Osteoblast (primary cell): ENCODE measurements around the gene LOX. TPM values are rescaled to one million over a fixed set of nuclear protein-coding genes. Genes with fewer than 3 reads are reported as not detected.

Experiments
- DNase-seq: peaks from one replicate; pipeline ENCODE4 v3.0.0; 2011; ENCODE audit warnings: low spot score, mixed read lengths; ENCODE audit not compliant: insufficient read length; ENCODE audit errors: missing footprints
- H2AFZ ChIP-seq: 2 replicates; pipeline ENCODE4 v1.6.0; 2011; ENCODE audit warnings: mild to moderate bottlenecking, low read length
- H3K27ac ChIP-seq: 2 replicates; pipeline ENCODE4 v1.5.1; 2011; ENCODE audit warnings: mild to moderate bottlenecking, low read depth, low read length, moderate library complexity
- H3K27me3 ChIP-seq: 2 replicates; pipeline ENCODE4 v1.6.0; 2012; ENCODE audit warnings: mild to moderate bottlenecking, control low read depth, inconsistent platforms, low read length, moderate library complexity; ENCODE audit not compliant: insufficient read depth
- H3K36me3 ChIP-seq: 2 replicates; pipeline ENCODE4 v1.5.1; 2011; ENCODE audit warnings: mild to moderate bottlenecking, low read length, control low read depth, moderate library complexity; ENCODE audit not compliant: insufficient read depth
- H3K4me1 ChIP-seq: 2 replicates; pipeline ENCODE4 v1.5.1; 2011; ENCODE audit warnings: mild to moderate bottlenecking, low read length, control low read depth, moderate library complexity; ENCODE audit not compliant: insufficient read depth
- H3K4me2 ChIP-seq: 2 replicates; pipeline ENCODE4 v1.6.0; 2011; ENCODE audit warnings: mild to moderate bottlenecking, low read length; ENCODE audit not compliant: insufficient read depth
- H3K4me3 ChIP-seq: fragments of 200-600 bp; sonication (generic); 3 replicates; pipeline ENCODE4 v1.5.1; 2012; ENCODE audit warnings: mild to moderate bottlenecking, low read length, inconsistent platforms; ENCODE audit not compliant: insufficient read depth
- H3K79me2 ChIP-seq: 2 replicates; pipeline ENCODE4 v1.6.0; 2012; ENCODE audit warnings: mild to moderate bottlenecking, low read length, control low read depth, inconsistent platforms; ENCODE audit not compliant: insufficient read depth
- H3K9me3 ChIP-seq: 2 replicates; pipeline ENCODE4 v1.5.1; 2011; ENCODE audit warnings: low read depth, low read length, control low read depth
- H4K20me1 ChIP-seq: 2 replicates; pipeline ENCODE4 v1.6.0; 2012; ENCODE audit warnings: mild to moderate bottlenecking, low read length, control low read depth; ENCODE audit not compliant: insufficient read depth
- CTCF ChIP-seq: IDR thresholded peaks from 2 replicates; pipeline ENCODE4 v1.5.1; 2011; ENCODE audit warnings: mild to moderate bottlenecking, low read depth, low read length, moderate library complexity; ENCODE audit errors: extremely low read depth
- total RNA-seq: library from RNA; depleted of rRNA; stranded (reverse); fragments of >200 nt; gene quantifications from 2 replicates; pipeline ENCODE4 v1.2.3, GENCODE V29; 2012

LOX gene
- total RNA-seq, 1 donor, result 317 TPM

GRCh38 chr5:122121479-122122465 lies 43.7 kb upstream of the LOX start:
- Histone ChIP-seq H3K27ac (no peak overlapping the region), H2AFZ (no peak overlapping the region), H3K27me3 (no peaks in the 10 kb centered on the region), H3K36me3 (no peaks in the 10 kb centered on the region), H3K4me3 (no peak overlapping the region), H3K9me3 (no peaks in the 10 kb centered on the region), H4K20me1 (no peaks in the 10 kb centered on the region), H3K79me2 (no peaks in the 10 kb centered on the region), H3K4me1 (peaks cover 13% of the 10 kb centered on the region), H3K4me2 (no peak overlapping the region)
- no peak for TF ChIP-seq CTCF
- DNase-seq, result no peak

- no peaks in the 10 kb centered on the region for H3K27me3 ChIP-seq
- DNase-seq, result no peak
- H3K4me2 ChIP-seq, result no peak overlapping the region
- no peaks in the 10 kb centered on the region for H4K20me1 ChIP-seq
- H3K4me3 ChIP-seq, result no peak overlapping the region
- H3K79me2 ChIP-seq, result no peaks in the 10 kb centered on the region
- no peaks in the 10 kb centered on the region for H3K36me3 ChIP-seq
- no peak for TF ChIP-seq CTCF
- no peaks in the 10 kb centered on the region for H3K9me3 ChIP-seq
- H3K4me1 ChIP-seq, result peaks cover 5% of the 10 kb centered on the region
- no peak overlapping the region for H2AFZ ChIP-seq
- H3K27ac ChIP-seq, result no peak overlapping the region
Observed at GRCh38 chr5:122120957-122121356, 42.9 kb upstream of the LOX start.

GRCh38 chr5:122120493-122120892 lies 42.4 kb upstream of the LOX start:
- no peak for TF ChIP-seq CTCF

GRCh38 chr5:122119205-122119604 lies 41.1 kb upstream of the LOX start:
- Histone ChIP-seq H3K4me3 (no peak overlapping the region), H3K4me2 (no peak overlapping the region), H2AFZ (no peak overlapping the region)

More at GRCh38 chr5:122120493-122120892, 42.4 kb upstream of the LOX start:
- H3K36me3 ChIP-seq, result no peaks in the 10 kb centered on the region
- no peaks in the 10 kb centered on the region for H3K79me2 ChIP-seq
- peaks cover under 1% of the 10 kb centered on the region for H3K4me1 ChIP-seq
- no peak overlapping the region for H3K27ac ChIP-seq
- DNase-seq, result no peak
- no peaks in the 10 kb centered on the region for H3K9me3 ChIP-seq
- no peak overlapping the region for H3K4me3 ChIP-seq
- H3K27me3 ChIP-seq, result no peaks in the 10 kb centered on the region
- no peaks in the 10 kb centered on the region for H4K20me1 ChIP-seq
- no peak overlapping the region for H3K4me2 ChIP-seq
- H2AFZ ChIP-seq, result no peak overlapping the region

More at GRCh38 chr5:122119205-122119604, 41.1 kb upstream of the LOX start:
- no peak for DNase-seq
- Histone ChIP-seq H3K36me3 (no peaks in the 10 kb centered on the region), H3K9me3 (no peaks in the 10 kb centered on the region), H3K4me1 (no peaks in the 10 kb centered on the region), H3K27me3 (no peaks in the 10 kb centered on the region), H4K20me1 (no peaks in the 10 kb centered on the region), H3K79me2 (no peaks in the 10 kb centered on the region), H3K27ac (no peak overlapping the region)
- no peak for TF ChIP-seq CTCF
